NCI-H1105 (cell line): ENCODE measurements around the gene WIPF2.
A peak's percentile ranks its signal among the peaks of the same experiment; 100 is the strongest.

Experiments used
- DNase-seq: peaks from one replicate; lab custom pipeline; 2025; lab: John Stamatoyannopoulos, UW

Gene WIPF2

GRCh38 chr17:40247926-40248495 lies 28.9 kb downstream of the WIPF2 start:
- no peak for DNase-seq

GRCh38 chr17:40248507-40248906 lies 29.4 kb downstream of the WIPF2 start:
- no peak for DNase-seq

- no peak for DNase-seq
Measured at GRCh38 chr17:40251576-40251975, 32.5 kb downstream of the WIPF2 start.

GRCh38 chr17:40253565-40253964 lies 34.5 kb downstream of the WIPF2 start:
- no peak for DNase-seq

GRCh38 chr17:40259505-40259904 lies 40.4 kb downstream of the WIPF2 start:
- no peak for DNase-seq

GRCh38 chr17:40260528-40260927 lies 41.4 kb downstream of the WIPF2 start:
- no peak for DNase-seq

GRCh38 chr17:40264458-40265185 lies 45.5 kb downstream of the WIPF2 start:
- DNase-seq = no peak

- no peak for DNase-seq
Measured at GRCh38 chr17:40265337-40265736, 46.2 kb downstream of the WIPF2 start.

- DNase-seq = no peak
Measured at GRCh38 chr17:40266882-40267281, 47.8 kb downstream of the WIPF2 start.

GRCh38 chr17:40268141-40268712 lies 49.1 kb downstream of the WIPF2 start:
- no peak for DNase-seq

GRCh38 chr17:40278414-40278813 lies 59.3 kb downstream of the WIPF2 start:
- DNase-seq = no peak

- no peak for DNase-seq
Measured at GRCh38 chr17:40279402-40279801, 60.3 kb downstream of the WIPF2 start.

GRCh38 chr17:40281663-40282062 lies 62.6 kb downstream of the WIPF2 start:
- no peak for DNase-seq

GRCh38 chr17:40283662-40284061 lies 64.6 kb downstream of the WIPF2 start:
- no peak for DNase-seq

- no peak for DNase-seq
Measured at GRCh38 chr17:40284085-40284713, 65.1 kb downstream of the WIPF2 start.

GRCh38 chr17:40286473-40286872 lies 67.4 kb downstream of the WIPF2 start:
- no peak for DNase-seq

- no peak for DNase-seq
Measured at GRCh38 chr17:40287159-40287493, 68.0 kb downstream of the WIPF2 start.

GRCh38 chr17:40287494-40288369 lies 68.6 kb downstream of the WIPF2 start, which contains the start of gene CDC6:
TSS of gene CDC6 (plus strand) at chr17:40287879. CDS start at chr17:40289421, 1,542 bp downstream.
- peak; percentile 97 for DNase-seq

- DNase-seq = no peak
Measured at GRCh38 chr17:40290629-40291280, 71.7 kb downstream of the WIPF2 start.

- DNase-seq = no peak
Measured at GRCh38 chr17:40291281-40291664, 72.2 kb downstream of the WIPF2 start.

- no peak for DNase-seq
Measured at GRCh38 chr17:40293363-40293762, 74.3 kb downstream of the WIPF2 start.
